Osteoblast (primary cell): ENCODE results near the gene SCG5. TPM values are rescaled to one million over a fixed set of nuclear protein-coding genes. Genes with fewer than 3 reads are reported as not detected.

Source experiments
- DNase-seq: peaks from one replicate; pipeline ENCODE4 v3.0.0; 2011; ENCODE audit warnings: low spot score, mixed read lengths; ENCODE audit not compliant: insufficient read length; ENCODE audit errors: missing footprints
- H2AFZ ChIP-seq: 2 replicates; pipeline ENCODE4 v1.6.0; 2011; ENCODE audit warnings: mild to moderate bottlenecking, low read length
- H3K27ac ChIP-seq: 2 replicates; pipeline ENCODE4 v1.5.1; 2011; ENCODE audit warnings: mild to moderate bottlenecking, low read depth, low read length, moderate library complexity
- H3K27me3 ChIP-seq: 2 replicates; pipeline ENCODE4 v1.6.0; 2012; ENCODE audit warnings: mild to moderate bottlenecking, control low read depth, inconsistent platforms, low read length, moderate library complexity; ENCODE audit not compliant: insufficient read depth
- H3K36me3 ChIP-seq: 2 replicates; pipeline ENCODE4 v1.5.1; 2011; ENCODE audit warnings: mild to moderate bottlenecking, low read length, control low read depth, moderate library complexity; ENCODE audit not compliant: insufficient read depth
- H3K4me1 ChIP-seq: 2 replicates; pipeline ENCODE4 v1.5.1; 2011; ENCODE audit warnings: mild to moderate bottlenecking, low read length, control low read depth, moderate library complexity; ENCODE audit not compliant: insufficient read depth
- H3K4me2 ChIP-seq: 2 replicates; pipeline ENCODE4 v1.6.0; 2011; ENCODE audit warnings: mild to moderate bottlenecking, low read length; ENCODE audit not compliant: insufficient read depth
- H3K4me3 ChIP-seq: fragments of 200-600 bp; sonication (generic); 3 replicates; pipeline ENCODE4 v1.5.1; 2012; ENCODE audit warnings: mild to moderate bottlenecking, low read length, inconsistent platforms; ENCODE audit not compliant: insufficient read depth
- H3K79me2 ChIP-seq: 2 replicates; pipeline ENCODE4 v1.6.0; 2012; ENCODE audit warnings: mild to moderate bottlenecking, low read length, control low read depth, inconsistent platforms; ENCODE audit not compliant: insufficient read depth
- H3K9me3 ChIP-seq: 2 replicates; pipeline ENCODE4 v1.5.1; 2011; ENCODE audit warnings: low read depth, low read length, control low read depth
- H4K20me1 ChIP-seq: 2 replicates; pipeline ENCODE4 v1.6.0; 2012; ENCODE audit warnings: mild to moderate bottlenecking, low read length, control low read depth; ENCODE audit not compliant: insufficient read depth
- CTCF ChIP-seq: IDR thresholded peaks from 2 replicates; pipeline ENCODE4 v1.5.1; 2011; ENCODE audit warnings: mild to moderate bottlenecking, low read depth, low read length, moderate library complexity; ENCODE audit errors: extremely low read depth
- small RNA-seq: library from RNA; depleted of rRNA; stranded (forward); fragments of <200 nt; gene quantifications from one replicate; pipeline ENCODE3, GENCODE V24; 2012
- total RNA-seq: library from RNA; depleted of rRNA; stranded (reverse); fragments of >200 nt; gene quantifications from 2 replicates; pipeline ENCODE4 v1.2.3, GENCODE V29; 2012

The SCG5 gene
- total RNA-seq, 1 donor = 9.0 TPM

GRCh38 chr15:32746116-32746857 is 104.8 kb downstream of the SCG5 start:
- Histone ChIP-seq H3K27me3 (no peaks in the 10 kb centered on the region), H3K4me2 (no peak overlapping the region), H2AFZ (no peak overlapping the region), H3K36me3 (peaks cover 4% of the 10 kb centered on the region), H4K20me1 (no peaks in the 10 kb centered on the region), H3K79me2 (no peaks in the 10 kb centered on the region), H3K4me3 (no peak overlapping the region), H3K27ac (peak overlapping the region; percentile 58), H3K9me3 (no peaks in the 10 kb centered on the region), H3K4me1 (peaks cover 22% of the 10 kb centered on the region)
- no peak for DNase-seq
- no peak for TF ChIP-seq CTCF

Small RNA genes within 50 kb of the gene (small RNA-seq; reads per million reads assigned to genes)
- not detected for gene RN7SL286P

Other genes with a start within 250 kb of the SCG5 start
- 0.29 and 0.36 TPM in 2 replicates for gene GOLGA8K, start 238.4 kb upstream of the SCG5 start, total RNA-seq
- gene GOLGA8O, start 186.1 kb upstream of the SCG5 start, total RNA-seq = 0.88 and 1.1 TPM in 2 replicates
- gene GOLGA8N, start 48.3 kb upstream of the SCG5 start, total RNA-seq = 4.7 and 5.0 TPM in 2 replicates
- 7.2 and 8.8 TPM in 2 replicates for gene ARHGAP11A, start 26.2 kb upstream of the SCG5 start, total RNA-seq
- 457 and 499 TPM in 2 replicates for gene GREM1, start 76.3 kb downstream of the SCG5 start, total RNA-seq